OCI-LY7 (cell line): Measurements from ENCODE around the gene NPDC1. TPM values are rescaled to one million over a fixed set of nuclear protein-coding genes. Genes with fewer than 3 reads are reported as not detected.

Experiments
- BruUV-seq: library from RNA; stranded (reverse); fragments of 400-500 nt; replicated peaks from 2 replicates; lab custom pipeline; 2021; lab: Mats Ljungman, UMichigan
- CTCF ChIA-PET: fragments of 300-600 bp; sonication (Branson Sonifier 250); formaldehyde crosslinking; loops from one replicate; lab custom pipeline; 2022; ENCODE audit warnings: antibody characterized with exemption; ENCODE audit not compliant: unreplicated experiment; lab: Charles Lee
- POLR2A ChIA-PET: fragments of 300-600 bp; sonication (Branson Sonifier 250); formaldehyde crosslinking; loops from one replicate; lab custom pipeline; 2022; ENCODE audit warnings: antibody characterized with exemption; lab: Charles Lee
- DNase-seq: peaks from one replicate; pipeline ENCODE4 v3.0.0-alpha.2; 2015; ENCODE audit warnings: low spot score
- H2AFZ ChIP-seq: fragments of 200-600 bp; sonication (generic), shearing (Covaris generic); 2 replicates; pipeline ENCODE4 v1.6.1; 2014; ENCODE audit warnings: mild to moderate bottlenecking, antibody characterized with exemption, low read length, moderate library complexity
- H3K27ac ChIP-seq: fragments of 200-600 bp; sonication (generic); 2 replicates; pipeline ENCODE4 v1.5.1; 2014; ENCODE audit warnings: mixed run types, low read depth, mild to moderate bottlenecking, moderate library complexity, low read length, inconsistent platforms; ENCODE audit not compliant: poor library complexity, severe bottlenecking
- H3K36me3 ChIP-seq: fragments of 200-600 bp; sonication (generic); 2 replicates; pipeline ENCODE4 v1.6.1; 2014; ENCODE audit warnings: mild to moderate bottlenecking, antibody characterized with exemption, low read length, moderate library complexity, mixed read lengths; ENCODE audit not compliant: insufficient read depth
- H3K4me1 ChIP-seq: fragments of 200-600 bp; sonication (generic); 2 replicates; pipeline ENCODE4 v1.5.1; 2014; ENCODE audit warnings: mild to moderate bottlenecking, low read length; ENCODE audit not compliant: insufficient read depth, poor library complexity, severe bottlenecking
- H3K4me2 ChIP-seq: fragments of 200-600 bp; sonication (generic); 2 replicates; pipeline ENCODE4 v1.6.1; 2014; ENCODE audit warnings: mild to moderate bottlenecking, low read length
- H3K4me3 ChIP-seq: fragments of 200-600 bp; sonication (generic); 2 replicates; pipeline ENCODE4 v1.5.1; 2014; ENCODE audit warnings: mild to moderate bottlenecking, low read depth, low read length; ENCODE audit not compliant: poor library complexity, severe bottlenecking
- H3K79me2 ChIP-seq: fragments of 200-600 bp; sonication (generic); 2 replicates; pipeline ENCODE4 v1.6.1; 2016; ENCODE audit warnings: low read depth, mild to moderate bottlenecking, low read length, moderate library complexity, mixed read lengths; ENCODE audit not compliant: insufficient read depth
- H3K9me2 ChIP-seq: fragments of 200-600 bp; sonication (generic); 2 replicates; pipeline ENCODE4 v1.6.1; 2016; ENCODE audit warnings: mild to moderate bottlenecking, low read length, mixed read lengths; ENCODE audit not compliant: insufficient read depth
- H3K9me3 ChIP-seq: fragments of 200-600 bp; sonication (generic); 2 replicates; pipeline ENCODE4 v1.6.1; 2014; ENCODE audit warnings: mild to moderate bottlenecking, mixed run types, low read length, mixed read lengths
- H4K20me1 ChIP-seq: fragments of 200-600 bp; sonication (generic); 2 replicates; pipeline ENCODE4 v1.6.1; 2014; ENCODE audit warnings: mild to moderate bottlenecking, antibody characterized with exemption, low read length, moderate library complexity, mixed read lengths; ENCODE audit not compliant: insufficient read depth
- EZH2phosphoT487 ChIP-seq: fragments of 200-600 bp; sonication (generic); IDR thresholded peaks from 2 replicates; pipeline ENCODE4 v1.6.1; 2018; ENCODE audit warnings: low read depth, borderline replicate concordance, mild to moderate bottlenecking, mixed run types, antibody characterized with exemption, low read length, moderate library complexity, mixed read lengths
- intact Hi-C: fragments of 100-400 bp; cut with micrococcal nuclease; formaldehyde crosslinking; loops from one replicate; pipeline ENCODE4 v1.10.0; 2022; ENCODE audit not compliant: unreplicated experiment
- total RNA-seq, 2 experiments: library from RNA; depleted of rRNA in 1 of 2; stranded (reverse); fragments of >200 nt in 1 of 2; shearing (Covaris generic) in 1 of 2; gene quantifications; 2 replicates each; pipeline ENCODE4 v1.2.3, GENCODE V29; 2014 to 2022
- TF ChIP-seq, protein P1 (sequence below): fragments of 200-600 bp; sonication (generic); conservative IDR thresholded peaks from 2 replicates; pipeline ENCODE4 v1.5.1; 2014; ENCODE audit warnings: mild to moderate bottlenecking, antibody characterized with exemption, low read length, moderate library complexity, mixed read lengths

NPDC1 gene
- total RNA-seq, 2 experiments from 2014 or later, result 0.32 to 0.38 TPM

DNA sequence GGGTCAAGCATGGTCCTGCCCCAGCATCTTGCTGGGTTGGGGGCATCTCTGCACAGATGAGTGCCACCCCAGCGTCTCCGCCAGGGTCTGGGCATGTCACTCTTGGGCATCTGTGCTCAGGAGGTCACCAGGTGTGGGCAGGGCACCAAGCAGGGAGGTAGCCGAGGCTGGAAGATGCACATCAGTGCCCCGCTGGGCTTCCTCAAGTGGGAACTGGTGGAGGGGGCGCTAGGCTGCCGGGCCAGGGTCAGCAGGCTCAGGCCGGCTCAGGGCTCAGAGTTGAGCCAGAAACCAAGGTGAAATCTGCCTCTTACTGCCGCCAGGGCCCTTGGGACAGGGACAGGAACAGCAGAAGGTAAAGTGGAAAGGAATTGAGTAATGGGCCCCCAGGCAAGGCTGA lies 10.0 kb downstream of the NPDC1 start:
- H3K4me2 ChIP-seq, result no peak overlapping the region
- peaks cover 22% of the 10 kb centered on the region for H3K4me1 ChIP-seq
- no peaks in the 10 kb centered on the region for H3K9me2 ChIP-seq
- H4K20me1 ChIP-seq, result no peaks in the 10 kb centered on the region
- H2AFZ ChIP-seq, result no peak overlapping the region
- no peak for DNase-seq
- H3K27ac ChIP-seq, result no peak overlapping the region
- H3K4me3 ChIP-seq, result no peak overlapping the region
- TF ChIP-seq, protein P1, sequence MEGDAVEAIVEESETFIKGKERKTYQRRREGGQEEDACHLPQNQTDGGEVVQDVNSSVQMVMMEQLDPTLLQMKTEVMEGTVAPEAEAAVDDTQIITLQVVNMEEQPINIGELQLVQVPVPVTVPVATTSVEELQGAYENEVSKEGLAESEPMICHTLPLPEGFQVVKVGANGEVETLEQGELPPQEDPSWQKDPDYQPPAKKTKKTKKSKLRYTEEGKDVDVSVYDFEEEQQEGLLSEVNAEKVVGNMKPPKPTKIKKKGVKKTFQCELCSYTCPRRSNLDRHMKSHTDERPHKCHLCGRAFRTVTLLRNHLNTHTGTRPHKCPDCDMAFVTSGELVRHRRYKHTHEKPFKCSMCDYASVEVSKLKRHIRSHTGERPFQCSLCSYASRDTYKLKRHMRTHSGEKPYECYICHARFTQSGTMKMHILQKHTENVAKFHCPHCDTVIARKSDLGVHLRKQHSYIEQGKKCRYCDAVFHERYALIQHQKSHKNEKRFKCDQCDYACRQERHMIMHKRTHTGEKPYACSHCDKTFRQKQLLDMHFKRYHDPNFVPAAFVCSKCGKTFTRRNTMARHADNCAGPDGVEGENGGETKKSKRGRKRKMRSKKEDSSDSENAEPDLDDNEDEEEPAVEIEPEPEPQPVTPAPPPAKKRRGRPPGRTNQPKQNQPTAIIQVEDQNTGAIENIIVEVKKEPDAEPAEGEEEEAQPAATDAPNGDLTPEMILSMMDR, result no peak
- no peak for TF ChIP-seq EZH2phosphoT487
- CTCF ChIA-PET, result interaction anchor here (0.6 to 1.5 kb wide), 7 partner anchors 8 to 88 kb away, joined by 3 to 8 read pairs (median 3); no protein-coding TSS in a partner anchor
- intact Hi-C loops, result loop anchor here (1.0 kb wide), 1 partner anchor 249 kb away; no protein-coding TSS in a partner anchor
- POLR2A ChIA-PET, result no interaction called here
- no peaks in the 10 kb centered on the region for H3K9me3 ChIP-seq
- no TSS peak for BruUV-seq
- no peaks in the 10 kb centered on the region for H3K36me3 ChIP-seq
- H3K79me2 ChIP-seq, result no peaks in the 10 kb centered on the region

DNA sequence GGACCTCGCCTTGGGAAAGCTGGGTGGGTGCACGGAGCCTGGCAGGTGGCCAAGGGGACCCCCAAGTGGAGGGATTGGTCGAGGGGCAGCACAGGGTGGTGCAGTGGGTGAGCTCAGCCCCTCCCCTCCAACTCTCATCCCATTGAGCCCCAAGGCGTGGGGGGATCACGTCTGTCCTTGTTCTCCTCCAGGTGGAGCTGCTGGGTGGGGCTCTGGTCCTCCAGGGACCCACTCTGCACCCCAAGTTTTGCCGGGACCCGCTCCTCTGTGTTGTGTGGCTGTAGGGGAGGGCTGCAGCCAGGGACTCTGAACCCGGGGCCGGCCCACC lies 10.5 kb downstream of the NPDC1 start:
- ChIA-PET POLR2A (no interaction called here), CTCF (interaction anchor here (0.6 to 1.5 kb wide), 8 partner anchors 8 to 342 kb away, joined by 3 to 8 read pairs (median 3); partner anchors contain the start of gene FBXW5)
- no peak for TF ChIP-seq EZH2phosphoT487
- TF ChIP-seq, protein P1, result peak; percentile 60
- H3K79me2 ChIP-seq, result no peaks in the 10 kb centered on the region
- no peaks in the 10 kb centered on the region for H3K36me3 ChIP-seq
- BruUV-seq, result no TSS peak
- DNase-seq, result no peak
- no peak overlapping the region for H2AFZ ChIP-seq
- no peaks in the 10 kb centered on the region for H3K9me3 ChIP-seq
- H3K27ac ChIP-seq, result no peak overlapping the region
- no peak overlapping the region for H3K4me2 ChIP-seq
- intact Hi-C loops, result loop anchor here (1.0 kb wide), 1 partner anchor 248 kb away; no protein-coding TSS in a partner anchor
- H3K4me3 ChIP-seq, result no peak overlapping the region
- H3K4me1 ChIP-seq, result peaks cover 26% of the 10 kb centered on the region
- H3K9me2 ChIP-seq, result no peaks in the 10 kb centered on the region
- H4K20me1 ChIP-seq, result no peaks in the 10 kb centered on the region
